Measurements from ENCODE around the gene CD7. TPM values are rescaled to one million over a fixed set of nuclear protein-coding genes. Genes with fewer than 3 reads are reported as not detected.

CD7 gene
- total and polyA plus RNA-seq, 9 of the 15 experiments (the other 6 are each of a cell fraction or from before 2014, with no cell fraction given): 0.21 to 0.35 TPM; not detected in 7

- H3K36me3 ChIP-seq (ENCODE audit: control insufficient read depth, insufficient read depth, low read length): no peaks in the 10 kb centered on the region
- peaks cover 9 to 58% of the 10 kb centered on the region in 2 experiments; a peak in 4 of 5 replicates for H3K4me1 ChIP-seq (replicated peaks in 1 of 2; ENCODE audit: control insufficient read depth in 2 of 2, insufficient read depth in 2 of 2, low read length in 2 of 2)
- H4K20me1 ChIP-seq (replicated peaks; ENCODE audit: control insufficient read depth, insufficient read depth, low read length): no peaks in the 10 kb centered on the region
- 67% methylated on average over 13 of the region's 13 CpGs for WGBS (ENCODE audit: insufficient coverage, low coverage, missing lambda C conversion rate)
- no peaks in the 10 kb centered on the region for H3K9me3 ChIP-seq (replicated peaks; ENCODE audit: control insufficient read depth, insufficient read depth, low read depth, low read length)
- H3K9ac ChIP-seq (ENCODE audit: insufficient read depth in 1 of 2, low read depth in 2 of 2, low read length in 2 of 2): no peak overlapping the region
- H3K27me3 ChIP-seq (ENCODE audit: control insufficient read depth in 2 of 2, insufficient read depth in 2 of 2, low read length in 2 of 2): no peaks in the 10 kb centered on the region
- ATAC-seq (no peak), DNase-seq (ENCODE audit: extremely low read depth in 1 of 4, low spot score in 3 of 4) (no peak), FAIRE-seq (no peak)
- intact Hi-C loops (cut with micrococcal nuclease) (no loop called here), in situ Hi-C loops (cut with MboI) (no loop called here)
- no peak overlapping the region for H2AFZ ChIP-seq (ENCODE audit: low read depth, low read length)
- no peak overlapping the region for H3K27ac ChIP-seq (ENCODE audit: extremely low read depth, low read depth, low read length)
- no peak overlapping the region for H3K4me2 ChIP-seq (ENCODE audit: insufficient read depth, low read length)
- no peak overlapping the region for H3K4me3 ChIP-seq
- ChIA-PET CTCF (ENCODE audit: low intra/inter-chr PET ratio) (no interaction called here), POLR2A (interaction anchor here (0.7 kb wide), 1 partner anchor 15 kb away, joined by 3 read pairs; no protein-coding TSS in a partner anchor)
- BruUV-seq (replicated peaks): no TSS peak
- no peaks in the 10 kb centered on the region for H3K79me2 ChIP-seq (ENCODE audit: control insufficient read depth, insufficient read depth, low read length)
- no peaks in the 10 kb centered on the region for H3K9me1 ChIP-seq (ENCODE audit: control insufficient read depth, insufficient read depth, low read length)
- TF ChIP-seq PRDM10 (IDR thresholded peaks at IDR 0.05; ENCODE audit: partially characterized antibody) (no peak), GTF2A2 (tag; IDR thresholded peaks at IDR 0.05) (no peak), ZZZ3 (IDR thresholded peaks at IDR 0.05) (no peak), HNRNPK (IDR thresholded peaks at IDR 0.05; ENCODE audit: low read depth, low read length, poor library complexity, severe bottlenecking) (no peak), NFATC3 (IDR thresholded peaks at IDR 0.05) (no peak), ARID2 (IDR thresholded peaks at IDR 0.05) (no peak), TFAP4 (CRISPR knock-in tag; IDR thresholded peaks at IDR 0.05; ENCODE audit: borderline replicate concordance) (no peak), ATF4 (CRISPR knock-in tag; IDR thresholded peaks at IDR 0.05) (no peak), TOE1 (IDR thresholded peaks at IDR 0.05; ENCODE audit: borderline replicate concordance) (no peak), TOE1 (CRISPR knock-in tag; IDR thresholded peaks at IDR 0.05; ENCODE audit: borderline replicate concordance, low read depth) (no peak), KLF6 (CRISPR knock-in tag; IDR thresholded peaks at IDR 0.05; ENCODE audit: borderline replicate concordance) (no peak), SFPQ (IDR thresholded peaks at IDR 0.05; ENCODE audit: low read depth, low read length) (no peak), ZNF57 (CRISPR knock-in tag; IDR thresholded peaks at IDR 0.05) (no peak), TCF7L2 (IDR thresholded peaks at IDR 0.05; ENCODE audit: low read depth, low read length) (no peak), ZNF780A (CRISPR knock-in tag; IDR thresholded peaks at IDR 0.05) (no peak), ZNF324 (CRISPR knock-in tag; IDR thresholded peaks at IDR 0.05) (no peak)
These were observed 5.4 kb downstream of the CD7 start for GRCh38 chr17:82311971-82312370.

Measured in K562 (cell line).